Measurements from ENCODE around the gene MAPK8IP1.

Gene MAPK8IP1

DNA sequence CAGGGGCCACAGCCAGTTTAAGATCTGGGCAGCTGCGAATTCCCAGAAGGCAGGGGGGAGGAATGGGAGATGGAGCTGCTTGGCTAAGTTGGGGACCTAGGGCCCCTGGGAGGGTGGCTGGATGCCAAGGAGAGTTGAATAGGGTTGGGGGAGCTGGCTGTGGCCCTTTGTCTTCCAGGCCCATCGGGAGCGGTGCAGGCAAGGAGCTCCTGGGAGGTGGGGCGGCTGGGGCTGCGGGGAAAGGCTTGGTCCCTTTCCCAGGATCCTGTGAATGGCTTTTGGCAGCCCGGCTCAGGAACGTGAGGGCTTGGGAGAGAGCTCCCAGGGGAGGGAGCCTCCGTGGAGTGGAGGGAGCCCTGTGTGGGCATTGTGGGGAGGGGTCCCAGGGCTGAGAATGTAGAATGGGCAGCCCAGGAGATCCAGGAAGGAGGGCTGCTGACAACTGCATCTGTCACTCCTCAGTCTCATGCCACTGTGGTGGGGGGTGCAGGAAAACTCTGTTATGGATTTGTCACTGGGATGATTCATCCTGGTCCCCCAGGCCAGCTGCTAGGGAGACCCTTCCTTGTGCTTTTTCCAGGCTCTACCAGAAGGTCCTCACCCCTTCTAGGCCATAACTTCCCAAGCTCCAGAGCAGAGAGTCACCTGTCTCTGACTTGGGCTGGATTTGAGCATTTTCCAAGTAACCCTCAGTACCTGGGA lies 15.6 kb downstream of the MAPK8IP1 start:
- ATAC-seq = no peak
- no peak for TF ChIP-seq OSR1 (CRISPR knock-in tag; IDR thresholded peaks at IDR 0.05)
- no peak for TF ChIP-seq TCF4 (CRISPR knock-in tag; IDR thresholded peaks at IDR 0.05; ENCODE audit: borderline replicate concordance)
- TF ChIP-seq, protein P1, sequence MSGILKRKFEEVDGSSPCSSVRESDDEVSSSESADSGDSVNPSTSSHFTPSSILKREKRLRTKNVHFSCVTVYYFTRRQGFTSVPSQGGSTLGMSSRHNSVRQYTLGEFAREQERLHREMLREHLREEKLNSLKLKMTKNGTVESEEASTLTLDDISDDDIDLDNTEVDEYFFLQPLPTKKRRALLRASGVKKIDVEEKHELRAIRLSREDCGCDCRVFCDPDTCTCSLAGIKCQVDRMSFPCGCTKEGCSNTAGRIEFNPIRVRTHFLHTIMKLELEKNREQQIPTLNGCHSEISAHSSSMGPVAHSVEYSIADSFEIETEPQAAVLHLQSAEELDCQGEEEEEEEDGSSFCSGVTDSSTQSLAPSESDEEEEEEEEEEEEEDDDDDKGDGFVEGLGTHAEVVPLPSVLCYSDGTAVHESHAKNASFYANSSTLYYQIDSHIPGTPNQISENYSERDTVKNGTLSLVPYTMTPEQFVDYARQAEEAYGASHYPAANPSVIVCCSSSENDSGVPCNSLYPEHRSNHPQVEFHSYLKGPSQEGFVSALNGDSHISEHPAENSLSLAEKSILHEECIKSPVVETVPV (CRISPR knock-in tag; IDR thresholded peaks at IDR 0.05) = no peak
- TF ChIP-seq, protein P2, sequence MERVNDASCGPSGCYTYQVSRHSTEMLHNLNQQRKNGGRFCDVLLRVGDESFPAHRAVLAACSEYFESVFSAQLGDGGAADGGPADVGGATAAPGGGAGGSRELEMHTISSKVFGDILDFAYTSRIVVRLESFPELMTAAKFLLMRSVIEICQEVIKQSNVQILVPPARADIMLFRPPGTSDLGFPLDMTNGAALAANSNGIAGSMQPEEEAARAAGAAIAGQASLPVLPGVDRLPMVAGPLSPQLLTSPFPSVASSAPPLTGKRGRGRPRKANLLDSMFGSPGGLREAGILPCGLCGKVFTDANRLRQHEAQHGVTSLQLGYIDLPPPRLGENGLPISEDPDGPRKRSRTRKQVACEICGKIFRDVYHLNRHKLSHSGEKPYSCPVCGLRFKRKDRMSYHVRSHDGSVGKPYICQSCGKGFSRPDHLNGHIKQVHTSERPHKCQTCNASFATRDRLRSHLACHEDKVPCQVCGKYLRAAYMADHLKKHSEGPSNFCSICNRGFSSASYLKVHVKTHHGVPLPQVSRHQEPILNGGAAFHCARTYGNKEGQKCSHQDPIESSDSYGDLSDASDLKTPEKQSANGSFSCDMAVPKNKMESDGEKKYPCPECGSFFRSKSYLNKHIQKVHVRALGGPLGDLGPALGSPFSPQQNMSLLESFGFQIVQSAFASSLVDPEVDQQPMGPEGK (CRISPR knock-in tag; IDR thresholded peaks at IDR 0.05; ENCODE audit: borderline replicate concordance) = no peak
- no peak for TF ChIP-seq ZFP30 (CRISPR knock-in tag; IDR thresholded peaks at IDR 0.05)
- TF ChIP-seq ZNF70 (CRISPR knock-in tag; IDR thresholded peaks at IDR 0.05) = no peak
- no peak for TF ChIP-seq ESRRG (CRISPR knock-in tag; IDR thresholded peaks at IDR 0.05)
- TF ChIP-seq, protein P3, sequence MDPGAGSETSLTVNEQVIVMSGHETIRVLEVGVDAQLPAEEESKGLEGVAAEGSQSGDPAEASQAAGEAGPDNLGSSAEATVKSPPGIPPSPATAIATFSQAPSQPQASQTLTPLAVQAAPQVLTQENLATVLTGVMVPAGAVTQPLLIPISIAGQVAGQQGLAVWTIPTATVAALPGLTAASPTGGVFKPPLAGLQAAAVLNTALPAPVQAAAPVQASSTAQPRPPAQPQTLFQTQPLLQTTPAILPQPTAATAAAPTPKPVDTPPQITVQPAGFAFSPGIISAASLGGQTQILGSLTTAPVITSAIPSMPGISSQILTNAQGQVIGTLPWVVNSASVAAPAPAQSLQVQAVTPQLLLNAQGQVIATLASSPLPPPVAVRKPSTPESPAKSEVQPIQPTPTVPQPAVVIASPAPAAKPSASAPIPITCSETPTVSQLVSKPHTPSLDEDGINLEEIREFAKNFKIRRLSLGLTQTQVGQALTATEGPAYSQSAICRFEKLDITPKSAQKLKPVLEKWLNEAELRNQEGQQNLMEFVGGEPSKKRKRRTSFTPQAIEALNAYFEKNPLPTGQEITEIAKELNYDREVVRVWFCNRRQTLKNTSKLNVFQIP (CRISPR knock-in tag; IDR thresholded peaks at IDR 0.05; ENCODE audit: borderline replicate concordance, low read depth) = no peak
- no peak for TF ChIP-seq GLIS3 (CRISPR knock-in tag; IDR thresholded peaks at IDR 0.05)
- no peak for TF ChIP-seq ARNTL (CRISPR knock-in tag; IDR thresholded peaks at IDR 0.05; ENCODE audit: borderline replicate concordance, low read depth)
- TF ChIP-seq ZC3H10 (CRISPR knock-in tag; IDR thresholded peaks at IDR 0.05) = no peak
- no peak for TF ChIP-seq ZNF8 (CRISPR knock-in tag; IDR thresholded peaks at IDR 0.05)
- no peak for TF ChIP-seq PPARA (CRISPR knock-in tag; IDR thresholded peaks at IDR 0.05; ENCODE audit: borderline replicate concordance)
- TF ChIP-seq, protein P4, sequence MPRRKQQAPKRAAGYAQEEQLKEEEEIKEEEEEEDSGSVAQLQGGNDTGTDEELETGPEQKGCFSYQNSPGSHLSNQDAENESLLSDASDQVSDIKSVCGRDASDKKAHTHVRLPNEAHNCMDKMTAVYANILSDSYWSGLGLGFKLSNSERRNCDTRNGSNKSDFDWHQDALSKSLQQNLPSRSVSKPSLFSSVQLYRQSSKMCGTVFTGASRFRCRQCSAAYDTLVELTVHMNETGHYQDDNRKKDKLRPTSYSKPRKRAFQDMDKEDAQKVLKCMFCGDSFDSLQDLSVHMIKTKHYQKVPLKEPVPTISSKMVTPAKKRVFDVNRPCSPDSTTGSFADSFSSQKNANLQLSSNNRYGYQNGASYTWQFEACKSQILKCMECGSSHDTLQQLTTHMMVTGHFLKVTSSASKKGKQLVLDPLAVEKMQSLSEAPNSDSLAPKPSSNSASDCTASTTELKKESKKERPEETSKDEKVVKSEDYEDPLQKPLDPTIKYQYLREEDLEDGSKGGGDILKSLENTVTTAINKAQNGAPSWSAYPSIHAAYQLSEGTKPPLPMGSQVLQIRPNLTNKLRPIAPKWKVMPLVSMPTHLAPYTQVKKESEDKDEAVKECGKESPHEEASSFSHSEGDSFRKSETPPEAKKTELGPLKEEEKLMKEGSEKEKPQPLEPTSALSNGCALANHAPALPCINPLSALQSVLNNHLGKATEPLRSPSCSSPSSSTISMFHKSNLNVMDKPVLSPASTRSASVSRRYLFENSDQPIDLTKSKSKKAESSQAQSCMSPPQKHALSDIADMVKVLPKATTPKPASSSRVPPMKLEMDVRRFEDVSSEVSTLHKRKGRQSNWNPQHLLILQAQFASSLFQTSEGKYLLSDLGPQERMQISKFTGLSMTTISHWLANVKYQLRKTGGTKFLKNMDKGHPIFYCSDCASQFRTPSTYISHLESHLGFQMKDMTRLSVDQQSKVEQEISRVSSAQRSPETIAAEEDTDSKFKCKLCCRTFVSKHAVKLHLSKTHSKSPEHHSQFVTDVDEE (CRISPR knock-in tag; IDR thresholded peaks at IDR 0.05) = no peak
- no peak for TF ChIP-seq ISL1 (CRISPR knock-in tag; IDR thresholded peaks at IDR 0.05)
- TF ChIP-seq CSDC2 (CRISPR knock-in tag; IDR thresholded peaks at IDR 0.05) = no peak
- no peak for TF ChIP-seq ZFP3 (CRISPR knock-in tag; IDR thresholded peaks at IDR 0.05)
- TF ChIP-seq SNAI2 (CRISPR knock-in tag; IDR thresholded peaks at IDR 0.05) = no peak
- no peak for TF ChIP-seq TOX (CRISPR knock-in tag; IDR thresholded peaks at IDR 0.05; ENCODE audit: borderline replicate concordance)

DNA sequence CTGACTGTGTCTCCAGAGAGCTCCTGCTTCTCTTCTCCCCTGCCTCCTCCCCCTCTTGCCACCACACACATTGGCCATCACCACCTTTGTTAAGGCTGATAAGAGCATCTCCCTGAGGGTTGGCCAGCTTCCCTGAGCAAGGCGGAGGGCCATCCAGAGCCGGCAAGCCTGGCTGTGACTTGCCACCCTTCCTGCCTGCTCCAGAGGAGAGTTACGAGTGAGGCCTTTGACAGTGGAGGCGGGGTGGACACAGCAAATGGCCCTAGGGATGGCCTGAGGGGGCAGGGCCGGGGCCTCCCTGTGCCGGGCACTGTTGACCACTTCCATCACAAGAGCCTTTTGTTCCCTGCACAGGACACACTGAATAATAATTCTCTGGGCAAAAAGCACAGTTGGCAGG lies 16.2 kb downstream of the MAPK8IP1 start:
- no peak for TF ChIP-seq ARNTL (CRISPR knock-in tag; IDR thresholded peaks at IDR 0.05; ENCODE audit: borderline replicate concordance, low read depth)
- TF ChIP-seq TOX (CRISPR knock-in tag; IDR thresholded peaks at IDR 0.05; ENCODE audit: borderline replicate concordance) = no peak
- TF ChIP-seq ZNF565 (CRISPR knock-in tag; conservative IDR thresholded peaks at IDR 0.05; ENCODE audit: low read depth) = no peak
- TF ChIP-seq ZC3H10 (CRISPR knock-in tag; IDR thresholded peaks at IDR 0.05) = no peak
- TF ChIP-seq PPARA (CRISPR knock-in tag; IDR thresholded peaks at IDR 0.05; ENCODE audit: borderline replicate concordance) = no peak
- TF ChIP-seq OSR1 (CRISPR knock-in tag; IDR thresholded peaks at IDR 0.05) = no peak
- no peak for TF ChIP-seq ZNF70 (CRISPR knock-in tag; IDR thresholded peaks at IDR 0.05)
- no peak for TF ChIP-seq GLIS3 (CRISPR knock-in tag; IDR thresholded peaks at IDR 0.05)
- TF ChIP-seq, protein P5, sequence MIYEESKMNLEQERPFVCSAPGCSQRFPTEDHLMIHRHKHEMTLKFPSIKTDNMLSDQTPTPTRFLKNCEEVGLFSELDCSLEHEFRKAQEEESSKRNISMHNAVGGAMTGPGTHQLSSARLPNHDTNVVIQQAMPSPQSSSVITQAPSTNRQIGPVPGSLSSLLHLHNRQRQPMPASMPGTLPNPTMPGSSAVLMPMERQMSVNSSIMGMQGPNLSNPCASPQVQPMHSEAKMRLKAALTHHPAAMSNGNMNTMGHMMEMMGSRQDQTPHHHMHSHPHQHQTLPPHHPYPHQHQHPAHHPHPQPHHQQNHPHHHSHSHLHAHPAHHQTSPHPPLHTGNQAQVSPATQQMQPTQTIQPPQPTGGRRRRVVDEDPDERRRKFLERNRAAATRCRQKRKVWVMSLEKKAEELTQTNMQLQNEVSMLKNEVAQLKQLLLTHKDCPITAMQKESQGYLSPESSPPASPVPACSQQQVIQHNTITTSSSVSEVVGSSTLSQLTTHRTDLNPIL (CRISPR knock-in tag; IDR thresholded peaks at IDR 0.05; ENCODE audit: low read depth) = no peak
- TF ChIP-seq ZFP3 (CRISPR knock-in tag; IDR thresholded peaks at IDR 0.05) = no peak
- TF ChIP-seq, protein P4 (CRISPR knock-in tag; IDR thresholded peaks at IDR 0.05) = no peak
- TF ChIP-seq, protein P2 (CRISPR knock-in tag; IDR thresholded peaks at IDR 0.05; ENCODE audit: borderline replicate concordance) = no peak
- no peak for TF ChIP-seq CSDC2 (CRISPR knock-in tag; IDR thresholded peaks at IDR 0.05)
- no peak for TF ChIP-seq ZFP30 (CRISPR knock-in tag; IDR thresholded peaks at IDR 0.05)
- TF ChIP-seq RARB (CRISPR knock-in tag; IDR thresholded peaks at IDR 0.05) = no peak
- TF ChIP-seq TCF4 (CRISPR knock-in tag; IDR thresholded peaks at IDR 0.05; ENCODE audit: borderline replicate concordance) = no peak
- no peak for ATAC-seq

Data from SK-N-SH treated with all-trans-retinoic acid at 6 μM for 48 hours (cell line).